Astrocyte (in vitro differentiated cells and primary cell): Measurements from ENCODE around the gene ERH. TPM values are rescaled to one million over a fixed set of nuclear protein-coding genes. Genes with fewer than 3 reads are reported as not detected.

Experiments used
- DNase-seq: peaks from one replicate; pipeline ENCODE4 v3.0.0-alpha.2; 2010; ENCODE audit warnings: low read depth
- FAIRE-seq: peaks from 2 replicates; lab custom pipeline; 2011; peaks lifted over from hg19 to GRCh38; lab: Jason Lieb, UNC
- H2AFZ ChIP-seq: 2 replicates; pipeline ENCODE4 v1.6.0; 2012; ENCODE audit warnings: low read depth, low read length, inconsistent platforms
- H3K27ac ChIP-seq: 2 replicates; pipeline ENCODE4 v1.5.1; 2011; ENCODE audit warnings: low read depth, low read length, inconsistent platforms
- H3K27me3 ChIP-seq: 2 replicates; pipeline ENCODE4 v1.6.0; 2011; ENCODE audit warnings: low read length, inconsistent platforms; ENCODE audit not compliant: insufficient read depth
- H3K36me3 ChIP-seq: 2 replicates; pipeline ENCODE4 v1.5.1; 2011; ENCODE audit warnings: low read length, inconsistent platforms; ENCODE audit not compliant: insufficient read depth
- H3K4me1 ChIP-seq: 2 replicates; pipeline ENCODE4 v1.5.1; 2011; ENCODE audit warnings: low read length, inconsistent platforms; ENCODE audit not compliant: insufficient read depth
- H3K4me2 ChIP-seq: 2 replicates; pipeline ENCODE4 v1.6.0; 2012; ENCODE audit warnings: low read length, inconsistent platforms
- H3K4me3 ChIP-seq: 2 replicates; pipeline ENCODE4 v1.5.1; 2011; ENCODE audit warnings: low read depth, mild to moderate bottlenecking, low read length, inconsistent platforms; ENCODE audit not compliant: insufficient read depth
- H3K79me2 ChIP-seq: 2 replicates; pipeline ENCODE4 v1.6.0; 2012; ENCODE audit warnings: mild to moderate bottlenecking, low read length, inconsistent platforms; ENCODE audit not compliant: insufficient read depth
- H3K9ac ChIP-seq: 2 replicates; pipeline ENCODE4 v1.6.0; 2012; ENCODE audit warnings: mild to moderate bottlenecking, low read length, inconsistent platforms
- H3K9me3 ChIP-seq: 2 replicates; pipeline ENCODE4 v1.5.1; 2012; ENCODE audit warnings: low read depth, mild to moderate bottlenecking, low read length, inconsistent platforms; ENCODE audit not compliant: insufficient read depth
- H4K20me1 ChIP-seq: 2 replicates; pipeline ENCODE4 v1.6.0; 2012; ENCODE audit warnings: low read length, inconsistent platforms; ENCODE audit not compliant: insufficient read depth
- H3K27ac Mint-ChIP-seq: one replicate; pipeline ENCODE4 v1.8.0; 2021; ENCODE audit warnings: mild to moderate bottlenecking, mixed read lengths; ENCODE audit not compliant: unreplicated experiment
- H3K27me3 Mint-ChIP-seq: one replicate; pipeline ENCODE4 v1.8.0; 2021; ENCODE audit warnings: low read depth, mixed read lengths; ENCODE audit not compliant: unreplicated experiment
- H3K36me3 Mint-ChIP-seq: one replicate; pipeline ENCODE4 v1.8.0; 2021; ENCODE audit warnings: low read depth, mixed read lengths; ENCODE audit not compliant: unreplicated experiment
- H3K4me1 Mint-ChIP-seq: one replicate; pipeline ENCODE4 v1.8.0; 2021; ENCODE audit warnings: low read depth, mixed read lengths; ENCODE audit not compliant: unreplicated experiment
- H3K4me3 Mint-ChIP-seq: one replicate; pipeline ENCODE4 v1.8.0; 2021; ENCODE audit warnings: mild to moderate bottlenecking, moderate library complexity, mixed read lengths; ENCODE audit not compliant: unreplicated experiment
- H3K9me3 Mint-ChIP-seq: one replicate; pipeline ENCODE4 v1.8.0; 2021; ENCODE audit warnings: mild to moderate bottlenecking, mixed read lengths; ENCODE audit not compliant: unreplicated experiment
- CTCF ChIP-seq: IDR thresholded peaks from 2 replicates; pipeline ENCODE4 v1.5.1; 2011; ENCODE audit warnings: low read depth, mild to moderate bottlenecking, inconsistent platforms, low read length, moderate library complexity; ENCODE audit not compliant: insufficient read depth
- EZH2 ChIP-seq: IDR thresholded peaks from 2 replicates; pipeline ENCODE4 v1.6.1; 2012; ENCODE audit warnings: mild to moderate bottlenecking, low read length, inconsistent platforms; ENCODE audit not compliant: insufficient read depth
- total RNA-seq: library from RNA; stranded (reverse); gene quantifications from 2 replicates; pipeline ENCODE4 v1.2.1, GENCODE V29; 2021

The ERH gene
- total RNA-seq, 1 donor from 2014 or later = 255 TPM

- no peak for FAIRE-seq
- peak overlapping the region; percentile 34 for H3K27ac Mint-ChIP-seq
Measured at GRCh38 chr14:69387311-69387710, 10.8 kb downstream of the ERH start.

GRCh38 chr14:69378274-69378673 is 19.8 kb downstream of the ERH start:
- Histone ChIP-seq H4K20me1 (peaks cover 36% of the 10 kb centered on the region), H3K4me1 (no peaks in the 10 kb centered on the region)
- no peak for FAIRE-seq

More at GRCh38 chr14:69387311-69387710, 10.8 kb downstream of the ERH start:
- Histone ChIP-seq H3K4me3 (no peak overlapping the region), H2AFZ (no peak overlapping the region), H3K27me3 (no peaks in the 10 kb centered on the region), H3K79me2 (peaks cover 99% of the 10 kb centered on the region), H3K4me2 (no peak overlapping the region), H3K9ac (no peak overlapping the region), H3K9me3 (no peaks in the 10 kb centered on the region), H3K27ac (no peak overlapping the region), H3K4me1 (no peaks in the 10 kb centered on the region), H4K20me1 (peaks cover 85% of the 10 kb centered on the region), H3K36me3 (peaks cover 40% of the 10 kb centered on the region)
- Mint-ChIP-seq H3K36me3 (peaks cover 7% of the 10 kb centered on the region), H3K4me1 (peaks cover 5% of the 10 kb centered on the region), H3K4me3 (no peak overlapping the region), H3K27me3 (no peaks in the 10 kb centered on the region), H3K9me3 (no peaks in the 10 kb centered on the region)
- DNase-seq = no peak
- TF ChIP-seq EZH2 (no peak), CTCF (no peak)

More at GRCh38 chr14:69378274-69378673, 19.8 kb downstream of the ERH start:
- Histone ChIP-seq H3K4me2 (no peak overlapping the region), H3K27ac (no peak overlapping the region), H3K4me3 (no peak overlapping the region), H3K36me3 (peaks cover 26% of the 10 kb centered on the region), H3K79me2 (peaks cover 27% of the 10 kb centered on the region), H2AFZ (no peak overlapping the region), H3K27me3 (no peaks in the 10 kb centered on the region), H3K9me3 (peaks cover 4% of the 10 kb centered on the region), H3K9ac (no peak overlapping the region)
- Mint-ChIP-seq H3K4me1 (peaks cover 4% of the 10 kb centered on the region), H3K36me3 (peaks cover 17% of the 10 kb centered on the region), H3K27me3 (no peaks in the 10 kb centered on the region), H3K9me3 (no peaks in the 10 kb centered on the region), H3K27ac (no peak overlapping the region), H3K4me3 (no peak overlapping the region)
- no peak for DNase-seq
- TF ChIP-seq EZH2 (no peak), CTCF (no peak)
